Calu3 (cell line): ENCODE data around the gene DAGLA. TPM values are rescaled to one million over a fixed set of nuclear protein-coding genes. Genes with fewer than 3 reads are reported as not detected.

Experiments
- BruUV-seq: library from RNA; stranded (reverse); fragments of 400-500 nt; replicated peaks from 2 replicates; lab custom pipeline; 2021; lab: Mats Ljungman, UMichigan
- CTCF ChIA-PET: fragments of 300-600 bp; sonication (Branson Sonifier 250); formaldehyde crosslinking; loops from one replicate; lab custom pipeline; 2022; ENCODE audit warnings: antibody characterized with exemption; lab: Charles Lee
- DNase-seq: peaks from one replicate; pipeline ENCODE4 v3.0.0; 2022
- H3K27ac Mint-ChIP-seq: one replicate; pipeline ENCODE4 v1.8.0; 2022; ENCODE audit warnings: mixed read lengths; ENCODE audit not compliant: unreplicated experiment
- H3K27me3 Mint-ChIP-seq: one replicate; pipeline ENCODE4 v1.8.0; 2022; ENCODE audit warnings: mixed read lengths; ENCODE audit not compliant: unreplicated experiment
- H3K36me3 Mint-ChIP-seq: one replicate; pipeline ENCODE4 v1.8.0; 2022; ENCODE audit warnings: mild to moderate bottlenecking, moderate library complexity, mixed read lengths; ENCODE audit not compliant: insufficient read depth, unreplicated experiment
- H3K4me1 Mint-ChIP-seq: one replicate; pipeline ENCODE4 v1.8.0; 2022; ENCODE audit warnings: mild to moderate bottlenecking, low read depth, mixed read lengths; ENCODE audit not compliant: unreplicated experiment
- H3K4me3 Mint-ChIP-seq: one replicate; pipeline ENCODE4 v1.8.0; 2022; ENCODE audit warnings: mild to moderate bottlenecking, low read depth, moderate library complexity, mixed read lengths; ENCODE audit not compliant: unreplicated experiment
- H3K9me3 Mint-ChIP-seq: one replicate; pipeline ENCODE4 v1.8.0; 2022; ENCODE audit warnings: low read depth, mixed read lengths; ENCODE audit not compliant: unreplicated experiment
- intact Hi-C: fragments of 100-400 bp; cut with micrococcal nuclease; formaldehyde crosslinking; loops from one replicate; pipeline ENCODE4 v1.10.0; 2022; ENCODE audit not compliant: unreplicated experiment
- total RNA-seq: library from RNA; stranded (reverse); gene quantifications from 2 replicates; pipeline ENCODE4 v1.2.3, GENCODE V29; 2022
- TF ChIP-seq, protein P1 (sequence below): fragments of 200-600 bp; IDR thresholded peaks from one replicate; pipeline ENCODE4 v1.8.0; 2022; ENCODE audit warnings: antibody characterized with exemption; ENCODE audit not compliant: unreplicated experiment

Gene DAGLA
- total RNA-seq, 1 experiment from 2014 or later: 7.5 TPM

DNA sequence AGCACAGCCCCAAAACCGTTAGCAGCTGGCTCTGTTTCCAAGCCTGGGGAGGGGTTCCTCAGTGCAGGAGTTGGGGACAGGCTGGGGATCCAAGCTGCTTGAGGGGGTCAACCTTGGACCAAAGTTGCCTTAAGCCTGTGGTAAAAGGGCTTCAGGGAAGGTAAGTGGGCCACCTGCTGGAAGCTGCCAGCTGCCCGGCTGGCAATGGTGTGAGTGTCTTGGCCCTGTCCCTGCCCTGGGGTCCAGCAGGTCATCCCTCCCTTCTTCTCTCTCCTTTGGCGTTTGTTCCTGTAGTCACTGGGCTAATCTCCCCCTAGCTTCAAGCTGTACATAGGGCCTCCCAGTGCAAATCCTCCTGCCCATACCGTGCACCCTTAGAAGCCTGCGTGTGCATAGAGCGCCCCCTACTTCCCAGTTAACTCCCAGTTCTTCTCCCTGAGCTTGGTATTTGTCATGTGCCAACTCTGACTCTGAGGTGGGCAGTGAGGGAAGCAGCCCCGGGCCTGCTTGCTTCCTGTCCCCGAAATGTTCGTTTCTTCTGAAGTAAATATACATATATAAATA, 107.8 kb downstream of the DAGLA start:
- intact Hi-C loops: no loop called here
- Mint-ChIP-seq H3K9me3 (no peaks in the 10 kb centered on the region), H3K27ac (no peak overlapping the region), H3K4me3 (no peak overlapping the region), H3K36me3 (peaks cover 78% of the 10 kb centered on the region), H3K27me3 (no peaks in the 10 kb centered on the region), H3K4me1 (peaks cover 11% of the 10 kb centered on the region)
- TF ChIP-seq, protein P1, sequence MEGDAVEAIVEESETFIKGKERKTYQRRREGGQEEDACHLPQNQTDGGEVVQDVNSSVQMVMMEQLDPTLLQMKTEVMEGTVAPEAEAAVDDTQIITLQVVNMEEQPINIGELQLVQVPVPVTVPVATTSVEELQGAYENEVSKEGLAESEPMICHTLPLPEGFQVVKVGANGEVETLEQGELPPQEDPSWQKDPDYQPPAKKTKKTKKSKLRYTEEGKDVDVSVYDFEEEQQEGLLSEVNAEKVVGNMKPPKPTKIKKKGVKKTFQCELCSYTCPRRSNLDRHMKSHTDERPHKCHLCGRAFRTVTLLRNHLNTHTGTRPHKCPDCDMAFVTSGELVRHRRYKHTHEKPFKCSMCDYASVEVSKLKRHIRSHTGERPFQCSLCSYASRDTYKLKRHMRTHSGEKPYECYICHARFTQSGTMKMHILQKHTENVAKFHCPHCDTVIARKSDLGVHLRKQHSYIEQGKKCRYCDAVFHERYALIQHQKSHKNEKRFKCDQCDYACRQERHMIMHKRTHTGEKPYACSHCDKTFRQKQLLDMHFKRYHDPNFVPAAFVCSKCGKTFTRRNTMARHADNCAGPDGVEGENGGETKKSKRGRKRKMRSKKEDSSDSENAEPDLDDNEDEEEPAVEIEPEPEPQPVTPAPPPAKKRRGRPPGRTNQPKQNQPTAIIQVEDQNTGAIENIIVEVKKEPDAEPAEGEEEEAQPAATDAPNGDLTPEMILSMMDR: peak; percentile 75
- BruUV-seq: no TSS peak
- DNase-seq: peak; percentile 69
- CTCF ChIA-PET: interaction anchor here (0.9 to 2.9 kb wide), 9 partner anchors 9 to 93 kb away, joined by 3 to 45 read pairs (median 5); no protein-coding TSS in a partner anchor

DNA sequence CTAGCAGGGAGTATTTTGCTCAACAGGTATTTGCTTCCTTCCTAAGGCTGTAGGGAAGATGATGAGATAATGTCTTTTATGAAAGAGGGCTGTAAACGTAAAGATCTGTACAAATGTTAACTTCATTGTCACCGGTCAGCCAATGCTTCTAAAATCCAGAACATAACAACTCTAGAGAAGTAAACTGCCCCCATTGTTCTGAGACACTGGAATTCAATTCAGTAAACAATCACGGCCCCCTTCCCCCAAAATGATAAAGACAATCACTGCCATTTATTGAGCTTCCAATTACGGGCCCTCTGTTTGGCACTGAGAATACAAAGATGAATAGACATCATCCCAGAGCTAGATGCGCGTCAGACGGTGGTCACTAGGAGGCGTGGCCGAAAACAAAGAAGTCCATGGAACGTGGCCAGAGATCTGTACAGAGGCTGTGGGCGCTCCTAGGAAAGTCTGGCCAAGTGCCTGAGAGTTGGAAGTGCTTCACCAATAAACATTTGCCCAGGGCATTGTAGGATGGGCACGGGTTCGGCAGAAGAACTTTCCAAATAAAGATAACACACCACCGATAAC, 111.6 kb downstream of the DAGLA start:
- intact Hi-C loops: loop anchor here (10.0 kb wide), 2 partner anchors 103 to 153 kb away; partner anchors contain the start of gene FADS3
- TSS peak; percentile 87 for BruUV-seq
- Mint-ChIP-seq H3K36me3 (peaks cover 69% of the 10 kb centered on the region), H3K4me3 (peak overlapping the region; percentile 93), H3K9me3 (no peaks in the 10 kb centered on the region), H3K27ac (peak overlapping the region; percentile 99), H3K4me1 (peaks cover 36% of the 10 kb centered on the region), H3K27me3 (no peaks in the 10 kb centered on the region)
- peak; percentile 74 for DNase-seq
- TF ChIP-seq, protein P1: no peak
- CTCF ChIA-PET: interaction anchor here (0.9 to 1.6 kb wide), 4 partner anchors 35 to 290 kb away, joined by 3 to 15 read pairs (median 4); no protein-coding TSS in a partner anchor

DNA sequence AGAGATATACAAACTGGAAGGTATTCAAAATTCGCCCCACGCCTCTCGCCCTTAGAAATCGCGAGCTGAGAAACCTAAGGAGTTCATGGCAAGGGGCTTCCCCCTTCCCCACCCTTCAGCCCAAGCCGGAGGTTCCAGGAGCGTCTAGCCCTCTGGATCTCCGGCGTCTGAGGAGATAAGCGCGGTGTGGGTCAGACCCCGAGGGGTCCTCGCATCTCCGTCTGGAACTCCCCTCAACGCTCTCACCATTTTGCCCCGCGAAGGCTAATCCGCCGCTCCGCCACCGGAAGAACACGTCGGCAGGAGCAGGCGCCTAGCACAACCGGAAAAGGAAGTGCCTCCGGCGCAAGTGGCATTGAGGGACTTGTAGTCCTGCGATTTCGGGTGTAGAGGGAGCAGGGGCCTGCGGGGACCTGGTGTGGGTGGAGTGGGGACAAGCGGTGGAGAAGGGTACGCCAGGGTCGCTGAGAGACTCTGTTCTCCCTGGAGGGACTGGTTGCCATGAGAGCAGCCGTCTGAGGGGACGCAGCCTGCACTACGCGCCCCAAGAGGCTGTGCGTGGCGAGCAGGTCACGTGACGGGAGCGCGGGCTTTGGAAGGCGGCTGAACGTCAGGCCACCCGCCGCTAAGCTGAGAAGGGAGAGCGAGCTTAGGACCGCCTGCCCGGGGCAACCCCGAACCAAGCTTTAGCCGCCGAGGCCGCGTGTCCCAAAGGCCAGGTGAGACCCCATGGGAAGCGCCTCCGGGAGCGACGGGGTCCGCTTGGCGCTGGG, 112.3 kb downstream of the DAGLA start, which contains the start of the genes FEN1 and TMEM258:
Gene FEN1, plus strand, starts transcription at position 602 of the 773 bp plus-strand sequence. CDS start 2,451 bp downstream, outside the sequence.
Gene TMEM258, minus strand, starts transcription at position 290 of the 773 bp plus-strand sequence. Its CDS starts 41 bp downstream, at position 249.
- TF ChIP-seq, protein P1: no peak
- peaks cover 68% of the 10 kb centered on the region for H3K36me3 Mint-ChIP-seq
- intact Hi-C loops: loop anchor here (10.0 kb wide), 2 partner anchors 102 to 152 kb away; partner anchors contain the start of gene FADS3
- peak; percentile 90 for DNase-seq
- no TSS peak for BruUV-seq
- H3K4me3 Mint-ChIP-seq: peak within 1 kb of the TSS; percentile 93
- peaks cover 36% of the 10 kb centered on the region for H3K4me1 Mint-ChIP-seq
- peak within 1 kb of the TSS; percentile 99 for H3K27ac Mint-ChIP-seq
- H3K27me3 Mint-ChIP-seq: no peaks in the 10 kb centered on the region
- no peaks in the 10 kb centered on the region for H3K9me3 Mint-ChIP-seq
- CTCF ChIA-PET: interaction anchor here (0.9 to 1.6 kb wide), 6 partner anchors 22 to 290 kb away, joined by 3 to 15 read pairs (median 4); partner anchors contain the start of gene FADS1
